HG02798 (cell line): ENCODE results near the gene PM20D1.

ENCODE experiments used
- ATAC-seq: cut with Tn5 transposase; IDR thresholded peaks from one replicate; pipeline ENCODE4 v1.9.1; 2021; ENCODE audit warnings: mild to moderate bottlenecking; ENCODE audit not compliant: unreplicated experiment, poor library complexity

Gene PM20D1

GRCh38 chr1:205780335-205780734 lies 69.6 kb downstream of the PM20D1 start:
- no peak for ATAC-seq
